SK-N-SH treated with all-trans-retinoic acid at 6 μM for 48 hours (cell line): ENCODE data around the gene FN1.

Source experiments
- ARNTL ChIP-seq: fragments of 450-650 bp; formaldehyde crosslinking; IDR thresholded peaks from 2 replicates; pipeline ENCODE4 v1.5.0; 2020; ENCODE audit warnings: low read depth, mild to moderate bottlenecking, moderate library complexity, borderline replicate concordance
- CREB5 ChIP-seq: fragments of 250-450 bp; sonication (Bioruptor Pico); IDR thresholded peaks from 2 replicates; pipeline ENCODE4 v1.5.1; 2020; ENCODE audit warnings: low read depth, mild to moderate bottlenecking, moderate library complexity
- CSDC2 ChIP-seq: fragments of 250-450 bp; sonication (Bioruptor Pico); IDR thresholded peaks from 2 replicates; pipeline ENCODE4 v1.5.0; 2020; ENCODE audit warnings: mild to moderate bottlenecking, moderate library complexity
- ESRRG ChIP-seq: fragments of 250-450 bp; sonication (Bioruptor Pico); IDR thresholded peaks from 2 replicates; pipeline ENCODE4 v1.6.1; 2021; ENCODE audit warnings: mild to moderate bottlenecking
- GLIS3 ChIP-seq: fragments of 250-450 bp; sonication (Bioruptor Pico); IDR thresholded peaks from 2 replicates; pipeline ENCODE4 v1.5.0; 2020; ENCODE audit warnings: mild to moderate bottlenecking, moderate library complexity
- OSR1 ChIP-seq: fragments of 250-450 bp; sonication (Bioruptor Pico); IDR thresholded peaks from 2 replicates; pipeline ENCODE4 v1.8.0; 2022; ENCODE audit warnings: moderate library complexity, mild to moderate bottlenecking, inconsistent platforms
- PATZ1 ChIP-seq: fragments of 250-450 bp; sonication (Bioruptor Pico); IDR thresholded peaks from 2 replicates; pipeline ENCODE4 v1.8.0; 2020; ENCODE audit warnings: mild to moderate bottlenecking, moderate library complexity, borderline replicate concordance
- PPARA ChIP-seq: fragments of 250-450 bp; sonication (Bioruptor Pico); IDR thresholded peaks from 2 replicates; pipeline ENCODE4 v1.5.0; 2020; ENCODE audit warnings: mild to moderate bottlenecking, borderline replicate concordance
- RARB ChIP-seq: fragments of 250-450 bp; sonication (Bioruptor Pico); IDR thresholded peaks from 2 replicates; pipeline ENCODE4 v1.8.0; 2021; ENCODE audit warnings: mild to moderate bottlenecking, moderate library complexity
- SNAI2 ChIP-seq: fragments of 250-450 bp; sonication (Bioruptor Pico); IDR thresholded peaks from 2 replicates; pipeline ENCODE4 v1.5.0; 2020; ENCODE audit warnings: mild to moderate bottlenecking, moderate library complexity
- ZC3H10 ChIP-seq: fragments of 250-450 bp; sonication (Bioruptor Pico); IDR thresholded peaks from 2 replicates; pipeline ENCODE4 v1.5.1; 2021; ENCODE audit warnings: mild to moderate bottlenecking, moderate library complexity
- ZFP30 ChIP-seq: fragments of 450-650 bp; formaldehyde crosslinking; IDR thresholded peaks from 2 replicates; pipeline ENCODE4 v1.5.0; 2022; ENCODE audit warnings: mild to moderate bottlenecking, moderate library complexity
- ZNF565 ChIP-seq: fragments of 450-650 bp; formaldehyde crosslinking; conservative IDR thresholded peaks from 2 replicates; pipeline ENCODE4 v1.5.0; 2020; ENCODE audit warnings: low read depth, mild to moderate bottlenecking, moderate library complexity

DNA sequence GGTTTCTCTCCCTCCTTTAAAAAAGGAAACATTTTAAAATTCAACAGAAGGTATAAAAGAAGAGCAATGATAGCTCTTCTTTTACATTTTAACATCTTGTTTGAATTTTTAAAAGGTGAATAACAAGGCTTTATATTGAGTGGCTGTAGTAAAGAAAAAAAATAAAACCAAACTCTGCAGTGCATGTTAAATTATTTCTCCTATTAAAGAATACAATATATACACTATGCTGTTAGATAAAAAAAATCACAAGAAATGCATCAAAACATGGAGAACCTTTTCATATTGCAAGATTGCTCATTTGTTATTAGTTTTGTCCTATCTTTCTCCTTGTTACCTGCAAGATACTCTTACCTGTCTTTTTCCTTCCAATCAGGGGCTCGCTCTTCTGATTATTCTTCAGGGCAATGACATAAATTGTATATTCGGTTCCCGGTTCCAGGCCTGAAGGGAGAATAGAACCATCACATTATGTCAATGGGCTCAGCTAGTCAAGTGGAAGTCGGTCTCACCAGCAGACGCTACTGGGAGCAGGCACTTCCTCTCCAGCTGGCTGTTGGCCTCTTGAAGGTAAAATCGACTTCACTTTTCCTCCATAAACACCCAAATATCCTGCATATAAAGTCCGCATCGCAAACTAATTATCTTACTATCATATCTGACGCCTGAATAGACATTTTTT lies 62.8 kb downstream of the FN1 start:
- TF ChIP-seq ESRRG (CRISPR knock-in tag) (no peak), ZNF565 (CRISPR knock-in tag) (no peak), GLIS3 (CRISPR knock-in tag) (no peak), PPARA (CRISPR knock-in tag) (no peak), SNAI2 (no peak), RARB (CRISPR knock-in tag) (no peak), CSDC2 (CRISPR knock-in tag) (no peak), ZFP30 (CRISPR knock-in tag) (no peak), ARNTL (no peak), OSR1 (CRISPR knock-in tag) (no peak), PATZ1 (CRISPR knock-in tag) (no peak), CREB5 (CRISPR knock-in tag) (no peak), ZC3H10 (no peak)
